NCI-H146 (cell line): ENCODE measurements around the gene PLXNB2.
"Not testable (repeated sequence)": the region's sequence is repeated elsewhere in the genome, so short reads cannot be mapped to it uniquely, and the experiment has no call there.

Experiments
- DNase-seq: peaks from one replicate; lab custom pipeline; 2025; lab: John Stamatoyannopoulos, UW

Gene PLXNB2

DNA sequence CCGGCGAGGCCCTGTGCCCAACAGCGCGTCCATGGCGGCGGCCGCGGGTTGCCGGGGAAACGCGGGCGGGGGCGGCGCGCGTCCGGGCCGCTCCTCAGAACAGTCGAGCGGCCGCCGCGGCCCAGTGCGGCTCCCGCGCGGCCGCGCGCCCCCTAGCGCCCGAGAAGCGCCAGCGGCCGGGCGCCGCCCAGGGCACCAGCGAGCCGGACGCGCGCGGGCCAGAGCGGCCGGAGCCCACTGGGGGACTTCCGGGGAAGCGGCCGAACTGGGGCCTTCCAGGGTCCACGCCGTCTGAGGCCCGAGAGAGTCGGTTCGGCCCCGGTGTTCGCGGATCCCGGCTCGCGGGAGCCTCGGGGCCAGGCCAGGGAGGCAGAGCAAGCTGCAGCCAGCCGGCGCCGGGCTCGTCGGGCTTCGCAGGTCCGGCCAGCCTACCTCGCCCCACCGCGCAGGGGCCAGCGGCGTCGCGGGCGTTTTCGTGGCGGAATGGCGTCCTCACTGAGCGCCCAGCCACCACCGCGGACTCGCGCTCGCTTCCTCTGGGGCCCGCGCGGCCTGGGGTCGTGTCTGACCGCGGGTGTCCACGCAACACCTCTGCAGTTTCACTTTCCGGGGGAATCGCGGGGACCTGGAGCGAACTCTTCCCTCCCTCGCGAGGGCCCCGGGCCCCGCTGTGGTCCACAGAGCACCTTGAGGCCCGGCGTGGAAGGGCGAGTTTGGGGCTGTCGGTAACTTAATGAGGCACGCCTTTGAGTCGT, 19.7 kb upstream of the PLXNB2 start, which contains the start of gene DENND6B:
Gene DENND6B, minus strand, starts transcription at position 57 of the 755 bp plus-strand sequence. Its CDS starts 24 bp downstream, at position 33.
- DNase-seq: peak; percentile 70

DNA sequence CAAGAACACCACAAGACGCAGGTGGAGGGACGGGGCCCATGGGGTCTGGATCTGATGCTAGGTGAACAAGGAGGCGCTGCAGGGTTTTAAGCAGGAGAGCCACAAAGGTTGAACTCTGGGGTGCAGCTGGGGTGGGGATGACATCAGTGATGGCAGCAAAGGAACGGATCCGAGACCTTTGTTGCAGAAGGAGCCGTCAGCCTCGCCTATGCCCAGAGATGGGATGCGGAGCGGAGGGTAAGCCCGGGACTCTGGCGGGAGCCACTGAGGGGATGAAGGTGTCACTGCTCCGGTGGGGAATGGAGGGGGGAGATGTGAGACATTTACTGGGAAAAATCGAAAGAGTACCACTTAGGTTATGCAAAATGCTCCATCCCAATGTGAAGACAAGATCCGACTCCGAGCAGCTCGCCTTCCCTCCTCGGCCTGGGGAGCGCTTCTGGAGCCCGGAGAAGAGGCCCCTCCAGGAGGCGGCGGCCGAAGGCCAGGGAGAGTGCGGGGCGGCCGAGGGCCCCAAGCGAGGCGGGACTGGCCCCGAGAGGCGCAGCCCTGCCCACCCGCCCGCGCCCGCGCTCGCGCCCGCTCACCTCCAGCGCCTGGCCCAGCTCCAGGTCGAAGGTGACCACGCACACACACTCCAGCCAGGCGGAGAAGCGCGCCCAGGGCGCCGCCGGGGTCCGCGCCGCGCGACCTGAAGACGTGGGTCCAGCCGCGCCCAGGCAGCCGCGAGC, 18.9 kb upstream of the PLXNB2 start:
- DNase-seq: no peak

DNA sequence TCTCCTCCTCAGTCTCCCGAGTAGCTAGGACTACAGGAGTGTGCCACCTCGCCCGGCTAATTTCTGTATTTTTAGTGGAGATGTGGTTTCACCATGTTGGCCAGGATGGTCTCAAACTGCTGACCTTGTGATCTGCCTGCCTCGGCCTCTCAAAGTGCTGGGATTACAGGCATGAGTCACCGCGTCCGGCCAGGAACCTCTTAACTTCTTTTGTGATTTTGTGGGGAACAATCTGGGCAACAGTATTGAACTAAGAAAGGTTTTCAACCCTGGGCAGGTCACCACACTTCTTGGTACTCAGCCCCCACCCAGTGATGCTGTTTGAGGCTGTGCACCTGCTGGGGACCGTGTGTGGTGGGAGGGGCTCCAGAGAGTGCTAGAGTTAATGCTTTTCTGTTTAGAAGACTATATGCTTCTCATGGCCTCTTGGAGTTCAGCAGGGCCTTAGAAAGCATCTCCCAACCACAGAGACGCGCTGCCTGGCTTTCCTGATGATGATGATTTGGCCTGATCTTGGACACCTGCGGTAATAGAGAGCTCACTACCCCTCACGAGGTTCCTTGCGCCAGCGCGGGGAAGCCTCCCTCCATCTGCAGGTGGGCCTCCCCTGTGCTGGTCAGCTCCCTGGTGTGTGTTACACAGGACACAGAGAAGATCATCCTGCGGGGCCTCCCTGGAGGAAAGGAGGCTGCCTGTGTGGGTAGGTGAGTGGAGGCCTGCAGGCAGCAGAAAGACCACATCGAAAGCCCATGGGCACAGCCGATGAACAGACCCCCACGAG, 18.2 kb upstream of the PLXNB2 start:
- DNase-seq: no peak

DNA sequence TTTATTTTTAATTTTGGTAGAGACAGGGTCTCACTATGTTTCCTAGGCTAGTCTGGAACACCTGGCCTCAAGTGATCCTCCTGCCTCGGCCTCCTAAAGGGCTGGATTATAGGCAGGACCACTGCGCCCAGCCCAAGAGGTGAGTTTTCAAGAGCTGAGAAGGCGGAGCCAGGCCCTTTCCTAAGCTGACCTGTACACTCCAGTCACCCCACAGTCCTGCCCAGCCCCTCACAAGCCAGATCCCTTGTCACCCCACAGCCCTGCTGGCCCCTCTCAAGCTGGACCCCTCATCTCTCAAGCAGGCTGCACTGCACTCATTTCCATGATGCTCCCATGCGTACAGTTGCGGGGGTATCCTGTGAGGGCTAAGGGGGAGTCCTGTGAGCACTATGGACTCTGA, 16.5 kb upstream of the PLXNB2 start:
- DNase-seq: no peak

DNA sequence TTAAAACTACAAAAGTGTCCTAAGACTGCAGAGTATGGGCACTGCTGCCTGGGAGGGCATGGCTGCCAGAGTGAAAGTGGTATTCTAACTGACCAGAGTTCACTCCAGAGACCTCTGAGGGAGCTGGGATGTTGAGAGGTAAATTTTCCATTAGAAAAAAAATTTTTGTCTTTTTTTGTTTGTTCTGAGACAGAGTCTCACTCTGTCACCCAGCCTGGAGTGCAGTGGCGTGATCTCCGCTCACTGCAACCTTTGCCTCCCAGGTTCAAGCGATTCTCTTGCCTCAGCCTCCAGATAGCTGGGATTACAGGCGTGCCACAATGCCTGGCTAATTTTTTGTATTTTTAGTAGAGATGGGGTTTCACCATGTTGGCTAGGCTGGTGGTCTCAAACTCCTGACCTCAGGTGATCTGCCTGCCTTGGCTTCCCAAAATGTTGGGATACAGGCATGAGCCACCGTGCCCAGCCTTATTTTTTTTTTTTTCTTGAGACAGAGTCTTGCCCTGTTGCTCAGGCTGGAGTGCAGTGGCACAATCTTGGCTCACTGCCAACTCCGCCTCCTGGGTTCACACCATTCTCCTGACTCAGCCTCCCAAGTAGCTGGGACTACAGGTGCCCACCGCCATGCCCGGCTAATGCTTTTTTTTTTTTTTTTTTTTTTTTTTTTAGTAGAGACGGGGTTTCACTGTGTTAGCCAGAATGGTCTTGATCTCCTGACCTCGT, 15.1 kb upstream of the PLXNB2 start:
- not testable (repeated sequence) for DNase-seq

DNA sequence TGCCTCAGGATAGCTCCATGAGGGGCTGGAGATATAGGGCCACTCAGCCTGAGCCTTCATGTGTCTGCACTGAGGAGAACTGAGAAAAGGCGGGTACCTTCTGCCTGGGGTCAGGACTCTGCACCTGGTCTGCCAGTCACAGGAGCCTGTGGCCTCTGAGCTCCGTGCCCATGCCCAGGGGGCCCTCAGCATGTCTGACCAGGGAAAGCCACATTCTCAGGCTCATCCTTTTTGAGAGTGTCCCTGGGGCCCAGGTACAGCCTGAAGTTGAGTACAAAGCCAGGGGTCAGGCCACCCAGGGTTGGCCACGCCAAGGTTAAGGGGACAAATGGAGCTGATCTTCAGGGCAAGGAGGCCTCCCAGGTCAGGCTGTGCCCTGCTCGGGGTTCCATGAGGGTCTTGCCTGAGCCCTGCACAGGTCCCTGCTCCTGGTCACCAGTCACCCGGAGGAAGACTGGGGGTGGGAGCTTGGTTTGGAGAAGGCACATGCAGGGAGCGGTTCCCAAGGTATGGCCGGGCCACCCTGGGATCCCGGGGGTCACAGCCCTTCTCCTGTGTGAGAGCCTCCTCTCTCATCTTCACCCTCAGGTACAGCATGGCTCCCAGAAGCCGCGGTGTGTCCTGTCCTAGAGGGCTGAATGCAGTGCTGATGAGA, 13.4 kb upstream of the PLXNB2 start:
- DNase-seq: no peak

DNA sequence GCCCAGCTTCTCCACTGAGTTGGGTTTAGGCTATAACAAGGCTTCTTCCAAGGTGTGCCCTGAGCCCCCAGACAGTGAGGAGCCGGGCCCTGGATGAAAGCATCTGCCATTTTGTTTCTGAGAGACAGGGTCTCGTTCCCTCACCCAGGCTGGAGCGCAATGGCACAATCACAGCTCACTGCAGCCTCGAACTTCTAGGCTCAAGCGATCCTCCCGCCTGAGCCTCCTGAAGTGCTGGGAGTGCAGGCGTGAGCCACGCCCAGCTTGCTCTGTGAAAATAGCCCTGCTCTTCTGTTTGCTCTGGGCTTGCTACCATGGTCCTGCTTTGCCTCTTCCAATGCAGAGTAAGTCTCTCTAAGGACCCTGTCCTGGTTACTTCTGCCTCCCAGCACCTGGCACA, 12.7 kb upstream of the PLXNB2 start:
- DNase-seq: no peak

DNA sequence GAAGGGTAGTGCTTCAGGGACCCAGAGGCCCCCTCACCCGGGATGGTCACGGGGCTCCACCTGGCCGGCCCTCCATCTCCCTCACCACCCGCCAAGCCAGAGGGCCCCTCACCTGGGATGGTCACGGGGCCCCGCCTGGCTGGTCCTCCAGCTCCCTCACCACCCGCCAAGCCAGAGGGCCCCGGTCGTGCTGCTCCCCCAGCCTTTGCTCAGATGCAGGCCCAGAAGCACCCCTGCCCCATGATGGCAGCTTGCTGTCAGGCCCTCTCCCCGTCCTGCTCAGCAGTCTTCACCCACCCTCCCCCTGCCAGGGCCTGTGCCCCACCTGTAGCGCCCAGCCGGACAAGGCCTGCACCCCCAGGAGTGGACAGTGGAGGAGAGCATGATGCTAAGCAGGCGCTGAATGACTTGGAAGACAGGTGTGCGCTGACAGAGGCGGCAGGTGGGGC, 12.1 kb upstream of the PLXNB2 start:
- no peak for DNase-seq

DNA sequence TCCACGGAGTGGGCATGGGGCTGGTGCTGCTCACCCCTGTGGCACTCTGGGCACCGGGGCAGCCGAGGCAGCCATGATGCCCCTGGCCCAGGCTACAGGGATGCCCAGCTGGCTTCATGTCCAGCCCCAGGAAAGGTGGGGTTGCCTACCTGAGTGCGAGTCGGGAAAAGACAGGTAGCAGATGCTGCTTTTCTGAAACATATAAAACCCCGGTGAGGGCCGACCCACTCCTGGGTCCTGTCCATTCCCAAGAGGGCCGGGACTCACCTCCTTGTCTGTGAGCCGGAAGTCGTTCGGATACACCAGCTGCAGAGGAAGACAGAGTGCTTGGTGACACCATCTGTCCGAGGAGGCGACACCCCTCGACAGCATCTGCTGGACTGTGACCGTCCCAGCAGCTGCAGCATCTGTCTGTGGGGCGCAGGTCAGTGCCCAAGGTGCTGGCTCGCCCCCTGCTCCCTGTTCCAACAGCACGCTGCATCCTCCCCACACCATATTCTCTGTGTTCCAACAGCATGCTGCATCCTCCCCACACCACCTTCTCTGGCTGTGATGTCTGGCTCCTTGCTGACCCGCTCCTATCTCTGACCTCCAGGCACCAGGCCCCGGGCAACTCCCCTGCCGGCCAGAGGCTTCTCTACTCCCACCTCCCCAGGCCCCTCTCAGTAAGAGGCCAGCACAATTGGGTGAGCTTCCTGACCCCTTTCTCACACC, 11.4 kb upstream of the PLXNB2 start:
- no peak for DNase-seq

DNA sequence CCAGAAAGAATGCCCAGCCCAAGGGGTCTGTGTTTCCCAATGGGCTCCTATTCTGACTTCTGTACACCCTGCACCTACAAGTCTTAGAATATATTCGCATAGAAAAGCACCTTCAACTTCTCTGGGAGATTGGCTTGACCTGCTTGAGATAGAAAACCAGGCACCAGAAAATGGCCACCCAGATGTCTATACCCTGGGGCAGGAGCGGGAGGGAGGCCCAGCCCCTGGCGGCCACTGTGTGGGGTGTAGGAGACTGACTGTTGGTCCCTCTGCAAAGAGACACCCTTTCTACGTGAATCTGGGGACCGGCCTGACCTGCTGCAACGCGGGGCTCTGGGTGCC, 10.9 kb upstream of the PLXNB2 start:
- DNase-seq: no peak

DNA sequence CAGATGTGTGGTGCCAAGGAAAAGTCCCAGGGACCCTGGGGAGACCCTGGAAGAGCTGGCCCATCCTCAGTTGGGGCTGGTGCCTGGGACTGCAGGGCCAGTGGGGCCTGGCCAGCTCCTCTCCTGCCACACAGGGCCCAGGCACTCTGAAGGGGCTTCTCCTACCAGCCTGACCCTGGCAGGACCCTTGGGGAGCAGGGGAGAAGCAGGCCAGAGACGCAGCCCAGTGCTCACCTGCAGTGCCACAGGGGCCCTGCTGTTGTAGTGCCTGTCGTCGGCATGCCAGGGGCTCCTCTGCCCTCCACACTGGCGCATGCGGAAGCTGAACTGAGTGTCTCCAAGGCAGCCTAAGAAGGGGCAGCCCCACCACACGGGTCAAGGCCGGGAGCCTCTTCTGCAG, 10.2 kb upstream of the PLXNB2 start:
- DNase-seq: no peak

DNA sequence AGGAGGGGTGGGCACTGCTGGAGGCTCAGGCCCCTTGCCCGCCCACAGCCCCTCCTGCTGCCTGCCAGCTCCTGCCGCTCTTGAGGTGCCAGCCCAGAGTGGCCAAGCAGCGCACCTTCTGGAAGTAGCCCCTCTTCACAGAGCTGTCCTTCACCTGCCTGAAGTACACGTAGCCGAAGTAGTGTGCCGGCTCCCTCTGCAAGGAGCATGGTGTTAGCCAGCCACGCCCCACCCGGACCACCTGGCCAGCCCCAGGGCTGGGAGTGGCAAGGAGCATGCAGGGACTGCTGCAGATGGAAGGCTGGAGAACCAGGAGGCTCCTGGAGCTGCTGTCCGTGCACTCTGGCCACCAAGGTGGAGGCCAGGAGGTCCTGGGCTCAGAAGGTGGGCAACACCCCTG, 9.7 kb upstream of the PLXNB2 start:
- no peak for DNase-seq

DNA sequence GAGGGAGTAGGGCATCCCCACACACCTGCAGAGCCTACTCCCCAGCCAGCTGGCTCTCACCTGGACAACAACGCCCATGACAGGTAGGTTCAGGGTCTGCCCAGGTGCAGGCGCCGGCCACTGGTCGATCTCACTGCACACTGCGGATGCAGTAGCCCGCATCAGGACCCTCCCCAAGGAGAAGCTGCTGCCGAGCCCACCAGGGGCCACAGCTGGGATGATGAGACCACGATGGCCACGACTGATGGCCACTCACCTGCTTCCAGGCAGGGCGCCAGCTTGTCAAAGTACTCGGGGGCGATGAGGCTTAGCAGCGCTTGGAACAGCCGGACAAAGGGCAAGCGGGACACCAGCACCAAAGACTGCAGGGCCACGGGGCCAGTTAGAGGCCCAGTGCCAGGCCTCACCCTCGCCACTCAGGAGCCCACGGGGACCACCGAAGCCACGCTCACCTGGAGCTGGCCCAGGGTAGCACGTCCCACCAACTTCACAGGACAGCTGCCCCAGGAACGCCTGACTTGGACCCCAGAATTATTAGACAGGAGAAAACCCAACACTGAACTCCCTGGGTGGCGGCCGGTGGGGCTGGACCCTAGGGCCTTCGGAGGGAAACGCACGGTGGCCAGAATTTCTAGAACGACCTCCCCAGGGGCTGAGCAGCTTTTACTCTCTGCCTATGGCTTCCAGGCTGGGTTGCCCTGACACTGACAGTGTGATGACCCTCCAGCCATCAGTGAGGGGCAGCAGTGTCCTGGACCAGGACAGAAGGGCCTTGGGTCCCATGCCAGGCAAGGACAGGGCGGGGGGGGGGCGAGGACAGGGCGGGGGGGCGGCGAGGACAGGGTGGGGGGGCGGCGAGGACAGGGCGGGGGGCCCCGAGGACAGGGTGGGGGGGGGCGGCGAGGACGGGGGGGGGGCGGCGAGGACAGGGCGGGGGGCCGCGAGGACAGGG, 8.9 kb upstream of the PLXNB2 start:
- no peak for DNase-seq

DNA sequence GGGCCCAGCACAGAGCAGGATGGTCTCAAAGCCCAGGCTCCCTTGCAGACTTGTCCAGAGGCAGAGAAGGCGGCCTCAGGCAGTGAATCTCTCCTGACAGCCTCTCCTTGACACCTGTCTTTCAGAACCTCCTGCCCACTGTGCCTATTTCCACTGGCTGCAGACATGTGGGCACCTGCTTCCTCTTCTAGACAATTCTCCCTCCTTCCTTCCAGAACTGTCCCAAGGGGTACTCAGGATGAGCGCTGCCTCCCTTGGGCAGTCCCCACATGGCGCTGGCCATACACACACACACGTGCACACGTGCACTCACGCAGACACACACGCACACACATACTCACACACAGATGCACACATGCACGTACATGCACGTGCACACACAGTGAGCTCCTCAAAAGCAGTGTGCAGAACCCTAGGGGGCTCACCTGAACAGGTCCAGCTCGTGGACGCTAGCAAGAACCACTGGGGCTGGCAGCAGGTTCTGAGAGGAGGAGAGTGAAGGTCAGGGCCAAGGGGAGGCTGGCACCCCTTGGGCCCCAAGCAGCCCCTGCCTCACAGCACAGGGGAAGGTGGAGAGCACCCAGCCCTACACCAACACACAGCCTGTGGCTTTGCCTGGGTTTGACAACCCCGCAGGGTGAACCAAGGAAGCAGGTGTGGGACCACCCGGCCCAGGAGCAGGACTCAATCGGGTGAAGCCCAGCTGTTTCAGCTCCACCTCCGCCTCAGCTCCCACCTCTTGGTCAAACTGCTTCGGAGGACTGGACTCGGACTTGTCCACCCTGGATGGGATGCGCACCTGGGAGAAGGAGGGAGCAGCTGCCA, 8.1 kb upstream of the PLXNB2 start:
- no peak for DNase-seq

DNA sequence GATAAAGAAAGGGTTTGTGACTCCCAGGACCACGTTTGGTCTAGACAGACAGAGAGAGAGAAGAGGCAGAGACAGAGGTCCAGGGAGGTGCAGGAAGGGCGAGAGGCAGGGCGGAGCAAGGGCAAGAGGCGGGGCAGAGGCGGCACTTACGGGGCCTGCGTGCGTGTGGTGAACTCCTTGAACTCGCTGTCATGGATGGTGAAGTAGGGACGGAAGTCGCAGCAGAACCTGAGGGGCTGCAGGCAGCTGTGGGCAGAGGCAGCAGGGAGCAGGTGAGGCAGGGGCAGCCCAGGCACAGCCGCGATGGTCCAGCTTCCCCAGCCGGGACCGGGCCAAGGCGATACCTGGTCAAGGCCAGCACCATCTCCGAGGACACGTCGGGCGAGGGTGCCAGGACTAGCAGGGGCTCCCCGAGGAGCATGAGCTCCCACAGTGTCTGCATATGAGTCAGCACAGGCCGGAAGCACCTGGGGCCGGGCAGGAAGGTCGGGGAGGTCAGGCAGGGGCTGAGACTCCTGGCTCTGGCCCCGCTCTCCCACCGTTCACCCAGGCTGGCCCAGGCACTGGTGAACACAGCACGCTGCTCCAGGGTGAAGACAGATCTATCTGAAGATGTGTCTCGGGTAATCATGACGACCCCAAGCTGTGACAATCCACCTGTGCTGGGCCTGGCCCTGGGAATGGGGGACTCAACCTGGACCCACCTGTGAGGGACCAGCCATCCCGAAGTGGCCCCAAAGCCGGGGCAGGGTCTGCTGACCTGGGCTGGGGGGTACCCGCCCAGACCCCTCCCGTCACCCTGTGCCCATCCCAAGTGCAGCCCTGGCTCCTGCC, 7.2 kb upstream of the PLXNB2 start:
- DNase-seq: no peak

DNA sequence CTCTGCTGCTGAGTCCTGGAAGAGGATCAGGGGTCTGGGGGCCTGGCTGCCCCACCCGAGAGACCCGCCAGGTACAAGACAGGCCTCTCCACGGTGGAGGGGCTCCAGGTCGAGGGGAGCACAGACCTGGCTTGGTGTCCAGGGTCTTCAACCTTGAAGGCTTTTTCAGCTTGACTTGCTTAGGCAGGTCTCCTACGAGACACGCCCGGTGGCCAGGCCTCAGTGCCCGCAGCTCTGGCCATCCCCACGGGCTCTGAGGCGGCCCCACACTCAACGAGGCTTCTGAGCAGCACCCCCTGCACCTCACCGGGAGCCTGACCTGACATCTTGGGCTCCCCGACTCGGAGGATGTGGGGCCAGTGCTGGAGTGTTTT, 6.6 kb upstream of the PLXNB2 start:
- DNase-seq: no peak

DNA sequence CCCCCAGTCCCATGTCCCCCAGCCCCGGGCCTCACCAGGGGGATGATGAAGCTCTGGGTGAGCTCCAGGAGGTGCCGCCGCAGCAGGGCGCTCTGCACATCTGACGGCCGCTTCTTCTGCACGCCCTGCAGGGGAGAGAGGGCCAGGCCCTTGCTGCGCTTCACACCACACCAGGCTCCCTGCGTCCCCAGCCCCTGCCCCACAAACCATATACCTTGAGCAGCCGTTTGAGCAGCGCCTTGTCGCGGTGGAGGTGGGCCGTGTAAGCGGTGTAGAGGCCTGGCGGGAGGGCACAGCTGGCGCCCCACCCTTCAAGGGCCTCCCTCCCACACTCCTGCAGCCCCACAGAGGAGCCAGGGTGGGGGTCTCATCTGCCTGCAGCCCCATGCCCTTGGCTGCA, 6.2 kb upstream of the PLXNB2 start:
- DNase-seq: no peak

DNA sequence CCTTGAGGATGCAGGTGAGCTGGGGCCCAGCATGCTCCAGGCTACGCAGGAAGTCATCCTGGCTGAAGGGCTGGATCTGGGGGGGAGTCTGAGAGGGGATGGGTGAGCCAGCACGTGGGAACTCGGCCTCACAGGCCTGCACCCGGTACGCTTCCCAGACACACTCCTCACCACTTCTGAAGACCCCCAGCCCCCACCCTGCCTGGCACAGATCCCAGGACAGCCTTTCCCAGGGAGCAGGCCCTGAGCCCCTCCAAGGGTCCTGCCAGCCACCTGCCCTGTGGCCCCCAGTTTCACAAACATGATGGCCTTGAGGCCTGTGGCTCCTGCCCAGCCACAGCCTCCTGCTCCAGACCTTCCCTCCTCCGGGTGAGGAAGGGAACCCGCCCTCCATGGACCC, 5.6 kb upstream of the PLXNB2 start:
- no peak for DNase-seq
